H9 (cell line): ENCODE measurements around the gene S100A2. TPM values are rescaled to one million over a fixed set of nuclear protein-coding genes. Genes with fewer than 3 reads are reported as not detected.

ENCODE experiments used
- DNase-seq: peaks from one replicate; pipeline ENCODE4 v3.0.0-alpha.2; 2017
- H2AFZ ChIP-seq: one replicate; pipeline ENCODE4 v1.6.1; 2013; ENCODE audit warnings: mild to moderate bottlenecking, low read length, control low read depth, moderate library complexity
- H2AK5ac ChIP-seq: 2 replicates; pipeline ENCODE4 v1.6.1; 2013; ENCODE audit warnings: low read length, control low read depth, mixed read lengths; ENCODE audit not compliant: insufficient read length
- H2BK120ac ChIP-seq: one replicate; pipeline ENCODE4 v1.6.1; 2013; ENCODE audit warnings: low read depth, mild to moderate bottlenecking, low read length, control low read depth, inconsistent platforms; ENCODE audit not compliant: poor library complexity, severe bottlenecking
- H2BK12ac ChIP-seq: 2 replicates; pipeline ENCODE4 v1.6.1; 2013; ENCODE audit warnings: low read length, control low read depth, mixed read lengths, low read depth; ENCODE audit not compliant: insufficient read length
- H2BK15ac ChIP-seq: 2 replicates; pipeline ENCODE4 v1.6.1; 2013; ENCODE audit warnings: low read depth, low read length, control low read depth
- H2BK20ac ChIP-seq: one replicate; pipeline ENCODE4 v1.6.1; 2013; ENCODE audit warnings: low read depth, mild to moderate bottlenecking, low read length, control low read depth, inconsistent platforms; ENCODE audit not compliant: poor library complexity, severe bottlenecking
- H2BK5ac ChIP-seq: 2 replicates; pipeline ENCODE4 v1.6.1; 2013; ENCODE audit warnings: low read length, control low read depth, mixed read lengths; ENCODE audit not compliant: insufficient read length
- H3K14ac ChIP-seq: 2 replicates; pipeline ENCODE4 v1.6.1; 2013; ENCODE audit warnings: low read length, control low read depth; ENCODE audit not compliant: insufficient read depth
- H3K18ac ChIP-seq: 2 replicates; pipeline ENCODE4 v1.6.1; 2013; ENCODE audit warnings: low read depth, mild to moderate bottlenecking, mixed read lengths, low read length, control low read depth; ENCODE audit not compliant: insufficient read length
- H3K23ac ChIP-seq: 2 replicates; pipeline ENCODE4 v1.6.1; 2013; ENCODE audit warnings: low read length, control low read depth, mixed read lengths, low read depth; ENCODE audit not compliant: insufficient read length
- H3K23me2 ChIP-seq: 2 replicates; pipeline ENCODE4 v1.6.1; 2013; ENCODE audit warnings: low read depth, mild to moderate bottlenecking, mixed read lengths, low read length, control low read depth; ENCODE audit not compliant: insufficient read length, poor library complexity, severe bottlenecking
- H3K27ac ChIP-seq: 2 replicates; pipeline ENCODE4 v1.5.1; 2013; ENCODE audit warnings: low read length, control low read depth, mixed read lengths, low read depth; ENCODE audit not compliant: insufficient read length
- H3K27me3 ChIP-seq: 2 replicates; pipeline ENCODE4 v1.6.1; 2013; ENCODE audit warnings: low read length, control low read depth, inconsistent platforms; ENCODE audit not compliant: insufficient read depth
- H3K4ac ChIP-seq: 2 replicates; pipeline ENCODE4 v1.6.1; 2013; ENCODE audit warnings: low read depth, mild to moderate bottlenecking, control low read depth, inconsistent platforms, low read length, moderate library complexity
- H3K4me1 ChIP-seq: 2 replicates; pipeline ENCODE4 v1.6.1; 2013; ENCODE audit warnings: low read length, control low read depth, inconsistent platforms; ENCODE audit not compliant: insufficient read depth
- H3K4me2 ChIP-seq: 2 replicates; pipeline ENCODE4 v1.6.1; 2013; ENCODE audit warnings: low read length, control low read depth, mixed read lengths; ENCODE audit not compliant: insufficient read length, insufficient read depth
- H3K56ac ChIP-seq: 2 replicates; pipeline ENCODE4 v1.6.1; 2013; ENCODE audit warnings: low read depth, mild to moderate bottlenecking, mixed read lengths, low read length, control low read depth; ENCODE audit not compliant: insufficient read length
- H3K79me1 ChIP-seq: 2 replicates; pipeline ENCODE4 v1.6.1; 2013; ENCODE audit warnings: low read depth, mild to moderate bottlenecking, moderate library complexity, low read length, control low read depth, inconsistent platforms; ENCODE audit not compliant: insufficient read depth, poor library complexity, severe bottlenecking
- H3K79me2 ChIP-seq: 2 replicates; pipeline ENCODE4 v1.6.1; 2013; ENCODE audit warnings: low read length, control low read depth, inconsistent platforms; ENCODE audit not compliant: insufficient read depth
- H3K9ac ChIP-seq: 2 replicates; pipeline ENCODE4 v1.6.1; 2013; ENCODE audit warnings: low read length, control low read depth, mixed read lengths; ENCODE audit not compliant: insufficient read length; ENCODE audit errors: extremely low read depth
- H3K9me3 ChIP-seq: one replicate; pipeline ENCODE4 v1.6.1; 2013; ENCODE audit warnings: low read depth, low read length, inconsistent platforms; ENCODE audit not compliant: control insufficient read depth
- H3T11ph ChIP-seq: one replicate; pipeline ENCODE4 v1.6.1; 2013; ENCODE audit warnings: mild to moderate bottlenecking, low read length, control low read depth, inconsistent platforms
- H4K20me1 ChIP-seq: one replicate; pipeline ENCODE4 v1.6.1; 2013; ENCODE audit not compliant: control insufficient read depth, insufficient read length, insufficient read depth
- H4K5ac ChIP-seq: 2 replicates; pipeline ENCODE4 v1.6.1; 2013; ENCODE audit warnings: low read depth, mild to moderate bottlenecking, mixed read lengths, low read length, control low read depth; ENCODE audit not compliant: insufficient read length
- H4K8ac ChIP-seq: replicated peaks from 2 replicates; pipeline ENCODE4 v1.6.1; 2013; ENCODE audit warnings: low read length, control low read depth, mixed read lengths, low read depth; ENCODE audit not compliant: insufficient read length
- H4K91ac ChIP-seq: 2 replicates; pipeline ENCODE4 v1.6.1; 2013; ENCODE audit warnings: low read depth, mild to moderate bottlenecking, moderate library complexity, mixed read lengths, low read length, control low read depth; ENCODE audit not compliant: insufficient read length
- H3K27ac Mint-ChIP-seq, 3 experiments: 2 replicates in 2 of 3; 3 replicates in 1 of 3; pipeline ENCODE4 v1.8.0; 2020 to 2021; ENCODE audit warnings: mixed read lengths in 3 of 3, mild to moderate bottlenecking in 1 of 3, moderate library complexity in 1 of 3
- H3K27me3 Mint-ChIP-seq: 2 replicates; pipeline ENCODE4 v1.8.0; 2021; ENCODE audit warnings: low read depth, mild to moderate bottlenecking, moderate library complexity, mixed read lengths
- H3K36me3 Mint-ChIP-seq, 3 experiments: 2 replicates in 2 of 3; 3 replicates in 1 of 3; pipeline ENCODE4 v1.8.0; 2020 to 2021; ENCODE audit warnings: low read depth in 3 of 3, mixed read lengths in 3 of 3; ENCODE audit not compliant: insufficient read depth in 1 of 3
- H3K4me1 Mint-ChIP-seq, 2 experiments: 2 replicates each; pipeline ENCODE4 v1.8.0; 2020; ENCODE audit warnings: mixed read lengths in 2 of 2
- H3K4me3 Mint-ChIP-seq, 2 experiments: 2 replicates in 1 of 2; 3 replicates in 1 of 2; pipeline ENCODE4 v1.8.0; 2020 to 2021; ENCODE audit warnings: mild to moderate bottlenecking in 2 of 2, mixed read lengths in 2 of 2, moderate library complexity in 1 of 2
- H3K9me3 Mint-ChIP-seq, 2 experiments: 2 replicates in 1 of 2; 3 replicates in 1 of 2; pipeline ENCODE4 v1.8.0; 2020; ENCODE audit warnings: mild to moderate bottlenecking in 2 of 2, mixed read lengths in 2 of 2, moderate library complexity in 1 of 2
- WGBS: extraction: QIAGEN DNeasy Blood & Tissue Kit; methylation state at CpG from one replicate; pipeline ENCODE4 v1.1.7; 2013; ENCODE audit warnings: missing lambda C conversion rate, low lambda C conversion rate, mixed read lengths; ENCODE audit not compliant: insufficient read length; ENCODE audit errors: extremely low coverage; 5-methylcytosine and 5-hydroxymethylcytosine counted together
- total RNA-seq: library from RNA; stranded (reverse); gene quantifications from 2 replicates; pipeline ENCODE4 v1.2.1, GENCODE V29; 2021
- TF ChIP-seq, protein P1 (sequence below): fragments of 200-600 bp; sonication (generic); conservative IDR thresholded peaks from 3 replicates; pipeline ENCODE4 v1.8.0; 2021; ENCODE audit warnings: antibody characterized with exemption, mild to moderate bottlenecking

The S100A2 gene
- total RNA-seq, 1 experiment from 2014 or later: 0.57 TPM

GRCh38 chr1:153513023-153513422 is 52.6 kb downstream of the S100A2 start:
- no peak for DNase-seq
- H2AK5ac ChIP-seq: no peak overlapping the region
- H4K20me1 ChIP-seq: no peaks in the 10 kb centered on the region
- Mint-ChIP-seq H3K9me3 (no peaks in the 10 kb centered on the region), H3K27ac (no peak overlapping the region), H3K36me3 (no peaks in the 10 kb centered on the region), H3K4me3 (no peak overlapping the region), H3K4me1 (peaks cover 7 to 8% of the 10 kb centered on the region in 2 experiments; a peak in 2 of 4 replicates), H3K27me3 (peaks cover 70% of the 10 kb centered on the region)
- H2BK120ac ChIP-seq: no peak overlapping the region
- no peak overlapping the region for H3K4ac ChIP-seq
- H3K23me2 ChIP-seq: no peaks in the 10 kb centered on the region
- no peak overlapping the region for H3T11ph ChIP-seq
- no peak overlapping the region for H3K56ac ChIP-seq
- no peak overlapping the region for H2BK15ac ChIP-seq
- H2BK20ac ChIP-seq: no peak overlapping the region
- WGBS: no CpG with 5 or more reads among the region's 3 CpGs
- H3K27ac ChIP-seq: no peak overlapping the region
- H2AFZ ChIP-seq: no peak overlapping the region
- H4K8ac ChIP-seq: no peak overlapping the region
- no peaks in the 10 kb centered on the region for H3K79me2 ChIP-seq
- H2BK12ac ChIP-seq: no peak overlapping the region
- no peak overlapping the region for H3K9ac ChIP-seq
- H3K79me1 ChIP-seq: no peaks in the 10 kb centered on the region
- H3K4me2 ChIP-seq: no peak overlapping the region
- no peak overlapping the region for H3K18ac ChIP-seq
- no peak overlapping the region for H3K23ac ChIP-seq
- H4K5ac ChIP-seq: no peak overlapping the region
- no peaks in the 10 kb centered on the region; the same call in 1 of the 2 replicates for H3K27me3 ChIP-seq
- H3K4me1 ChIP-seq: no peaks in the 10 kb centered on the region
- H4K91ac ChIP-seq: no peak overlapping the region
- TF ChIP-seq, protein P1, sequence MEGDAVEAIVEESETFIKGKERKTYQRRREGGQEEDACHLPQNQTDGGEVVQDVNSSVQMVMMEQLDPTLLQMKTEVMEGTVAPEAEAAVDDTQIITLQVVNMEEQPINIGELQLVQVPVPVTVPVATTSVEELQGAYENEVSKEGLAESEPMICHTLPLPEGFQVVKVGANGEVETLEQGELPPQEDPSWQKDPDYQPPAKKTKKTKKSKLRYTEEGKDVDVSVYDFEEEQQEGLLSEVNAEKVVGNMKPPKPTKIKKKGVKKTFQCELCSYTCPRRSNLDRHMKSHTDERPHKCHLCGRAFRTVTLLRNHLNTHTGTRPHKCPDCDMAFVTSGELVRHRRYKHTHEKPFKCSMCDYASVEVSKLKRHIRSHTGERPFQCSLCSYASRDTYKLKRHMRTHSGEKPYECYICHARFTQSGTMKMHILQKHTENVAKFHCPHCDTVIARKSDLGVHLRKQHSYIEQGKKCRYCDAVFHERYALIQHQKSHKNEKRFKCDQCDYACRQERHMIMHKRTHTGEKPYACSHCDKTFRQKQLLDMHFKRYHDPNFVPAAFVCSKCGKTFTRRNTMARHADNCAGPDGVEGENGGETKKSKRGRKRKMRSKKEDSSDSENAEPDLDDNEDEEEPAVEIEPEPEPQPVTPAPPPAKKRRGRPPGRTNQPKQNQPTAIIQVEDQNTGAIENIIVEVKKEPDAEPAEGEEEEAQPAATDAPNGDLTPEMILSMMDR: no peak
- H2BK5ac ChIP-seq: no peak overlapping the region
- no peak overlapping the region for H3K14ac ChIP-seq
- no peaks in the 10 kb centered on the region for H3K9me3 ChIP-seq

Other genes starting within 250 kb of the S100A2 start
- gene PGLYRP4, start 217.0 kb downstream of the S100A2 start, total RNA-seq: not detected in 2 replicates
- gene S100A9, start 208.0 kb downstream of the S100A2 start, total RNA-seq: not detected in 2 replicates
- not detected in 2 replicates for gene S100A12, start 190.2 kb downstream of the S100A2 start, total RNA-seq
- gene S100A8, start 174.8 kb downstream of the S100A2 start, total RNA-seq: not detected in 2 replicates
- not detected in 2 replicates for gene S100A7A, start 149.3 kb downstream of the S100A2 start, total RNA-seq
- gene S100A7, start 105.2 kb downstream of the S100A2 start, total RNA-seq: not detected in 2 replicates
- not detected in 2 replicates for gene S100A6, start 29.9 kb downstream of the S100A2 start, total RNA-seq
- gene S100A5, start 24.9 kb downstream of the S100A2 start, total RNA-seq: not detected in 2 replicates
- gene S100A4, start 20.0 kb downstream of the S100A2 start, total RNA-seq: 9.0 and 9.3 TPM in 2 replicates
- not detected in 2 replicates for gene S100A3, start 16.6 kb downstream of the S100A2 start, total RNA-seq
- 8.0 and 8.2 TPM in 2 replicates for gene S100A16, start 47.3 kb upstream of the S100A2 start, total RNA-seq
- gene S100A14, start 50.5 kb upstream of the S100A2 start, total RNA-seq: 0.63 and 0.66 TPM in 2 replicates
- 55.0 and 64.5 TPM in 2 replicates for gene S100A13, start 61.7 kb upstream of the S100A2 start, total RNA-seq
- gene S100A1, start 62.6 kb upstream of the S100A2 start, total RNA-seq: 1.1 TPM in 1 of 2 replicates, not detected in the other
- gene CHTOP, start 68.2 kb upstream of the S100A2 start, total RNA-seq: 126 and 129 TPM in 2 replicates
- gene SNAPIN, start 92.9 kb upstream of the S100A2 start, total RNA-seq: 29.0 and 29.5 TPM in 2 replicates
- gene ILF2, start 105.1 kb upstream of the S100A2 start, total RNA-seq: 357 and 362 TPM in 2 replicates
- gene NPR1, start 112.8 kb upstream of the S100A2 start, total RNA-seq: 8.6 and 8.9 TPM in 2 replicates
- 65.4 and 67.1 TPM in 2 replicates for gene INTS3, start 162.2 kb upstream of the S100A2 start, total RNA-seq
- gene SLC27A3, start 209.6 kb upstream of the S100A2 start, total RNA-seq: 42.0 and 45.3 TPM in 2 replicates